ENCODE measurements around the gene ZIC4.

DNA sequence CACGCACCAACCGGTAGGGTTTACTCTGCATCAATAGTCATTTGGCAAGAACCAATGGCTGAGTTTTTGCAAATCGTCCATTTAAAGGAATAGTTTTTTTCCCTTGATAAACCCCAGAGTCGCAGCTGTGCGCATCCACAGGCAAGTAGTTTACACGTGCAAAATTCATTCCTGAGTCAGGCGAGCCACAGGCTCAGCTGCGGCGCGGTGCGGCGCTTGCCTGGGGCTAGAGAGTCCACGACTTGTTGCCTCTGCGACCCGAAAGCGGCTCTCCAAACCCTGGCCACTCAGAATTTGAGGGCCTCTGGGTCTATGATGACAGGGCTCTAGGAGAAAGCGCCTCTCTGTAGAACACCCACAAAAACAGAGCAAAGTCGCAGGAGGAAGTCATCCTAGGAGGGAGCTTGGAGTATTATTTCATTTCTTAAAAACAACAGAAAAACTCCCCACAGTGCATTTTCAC is 36.7 kb downstream of the ZIC4 start:
- TF ChIP-seq, protein P1, sequence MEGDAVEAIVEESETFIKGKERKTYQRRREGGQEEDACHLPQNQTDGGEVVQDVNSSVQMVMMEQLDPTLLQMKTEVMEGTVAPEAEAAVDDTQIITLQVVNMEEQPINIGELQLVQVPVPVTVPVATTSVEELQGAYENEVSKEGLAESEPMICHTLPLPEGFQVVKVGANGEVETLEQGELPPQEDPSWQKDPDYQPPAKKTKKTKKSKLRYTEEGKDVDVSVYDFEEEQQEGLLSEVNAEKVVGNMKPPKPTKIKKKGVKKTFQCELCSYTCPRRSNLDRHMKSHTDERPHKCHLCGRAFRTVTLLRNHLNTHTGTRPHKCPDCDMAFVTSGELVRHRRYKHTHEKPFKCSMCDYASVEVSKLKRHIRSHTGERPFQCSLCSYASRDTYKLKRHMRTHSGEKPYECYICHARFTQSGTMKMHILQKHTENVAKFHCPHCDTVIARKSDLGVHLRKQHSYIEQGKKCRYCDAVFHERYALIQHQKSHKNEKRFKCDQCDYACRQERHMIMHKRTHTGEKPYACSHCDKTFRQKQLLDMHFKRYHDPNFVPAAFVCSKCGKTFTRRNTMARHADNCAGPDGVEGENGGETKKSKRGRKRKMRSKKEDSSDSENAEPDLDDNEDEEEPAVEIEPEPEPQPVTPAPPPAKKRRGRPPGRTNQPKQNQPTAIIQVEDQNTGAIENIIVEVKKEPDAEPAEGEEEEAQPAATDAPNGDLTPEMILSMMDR (IDR thresholded peaks at IDR 0.05; ENCODE audit: low read depth, low read length), result no peak
- TF ChIP-seq EZH2phosphoT487 (IDR thresholded peaks at IDR 0.05; ENCODE audit: low read depth), result no peak

Measured in OCI-LY3 (cell line).